KOPT-K1 (cell line): ENCODE results near the gene RHOF.

Experiments used
- H3K27ac ChIP-seq: fragments of 200-600 bp; sonication (generic); 2 replicates; pipeline ENCODE4 v1.5.1; 2016; ENCODE audit warnings: antibody characterized with exemption, mild to moderate bottlenecking, low read depth, low read length; ENCODE audit not compliant: poor library complexity, severe bottlenecking
- H3K36me3 ChIP-seq: fragments of 200-600 bp; sonication (generic); 2 replicates; pipeline ENCODE4 v1.5.1; 2017; ENCODE audit warnings: antibody characterized with exemption, mild to moderate bottlenecking, low read length, moderate library complexity; ENCODE audit not compliant: insufficient read depth
- H3K9me3 ChIP-seq: fragments of 200-600 bp; sonication (generic); 2 replicates; pipeline ENCODE4 v1.5.1; 2017; ENCODE audit warnings: antibody characterized with exemption, low read length, mild to moderate bottlenecking; ENCODE audit not compliant: insufficient read depth, poor library complexity, severe bottlenecking

The RHOF gene

GRCh38 chr12:121802485-121802842 lies 9.0 kb upstream of the RHOF start:
- peak overlapping the region; percentile 98 for H3K27ac ChIP-seq
- H3K9me3 ChIP-seq: no peaks in the 10 kb centered on the region
- peaks cover 37% of the 10 kb centered on the region for H3K36me3 ChIP-seq

GRCh38 chr12:121801595-121802484 lies 8.4 kb upstream of the RHOF start:
- H3K9me3 ChIP-seq: no peaks in the 10 kb centered on the region

DNA sequence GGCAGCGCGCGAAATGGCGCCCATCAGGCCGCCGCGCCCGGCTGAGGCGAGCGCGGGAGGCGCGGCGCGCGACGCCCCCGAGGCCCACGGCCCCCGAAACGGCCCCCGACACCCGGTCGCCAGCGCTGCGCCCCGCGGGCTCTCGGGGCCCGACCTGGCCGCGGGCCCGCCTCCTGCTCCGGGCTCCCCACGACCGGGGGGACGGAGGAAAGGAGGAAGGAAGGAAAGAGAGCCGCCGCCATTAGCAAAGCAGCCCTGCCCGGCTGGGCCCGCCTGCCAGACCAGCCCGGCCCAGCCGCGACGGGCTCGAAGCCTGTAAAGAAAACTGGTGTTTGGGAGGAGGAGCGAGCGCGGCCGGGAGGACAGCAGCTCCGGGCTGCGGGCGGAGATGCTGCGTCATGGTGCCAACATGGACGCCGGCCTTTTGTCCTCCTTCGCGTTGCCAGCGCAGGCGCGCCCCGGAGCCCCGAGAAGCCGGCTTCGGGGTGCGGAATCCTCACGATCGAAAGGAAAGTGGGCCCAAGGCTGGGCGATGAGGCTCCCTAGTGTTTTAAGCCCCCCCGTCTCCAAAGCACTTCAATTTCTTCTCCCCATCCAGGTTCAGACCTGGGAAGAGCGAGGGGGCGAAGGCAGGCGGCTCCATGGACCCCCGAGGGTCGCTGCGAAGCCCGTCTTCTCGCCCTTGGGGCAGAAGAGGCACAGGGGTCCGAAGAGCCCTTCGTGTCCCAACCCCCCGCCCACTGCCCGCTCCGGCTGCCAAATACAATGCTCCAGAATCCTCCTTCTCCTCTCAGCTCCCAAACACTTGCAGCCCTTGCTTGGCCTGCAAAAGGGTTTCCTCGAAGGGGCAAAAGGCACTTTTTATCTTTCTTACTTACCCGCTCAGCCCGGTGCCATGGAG lies 7.5 kb upstream of the RHOF start:
- no peaks in the 10 kb centered on the region for H3K9me3 ChIP-seq
- H3K27ac ChIP-seq: peak overlapping the region; percentile 98
- H3K36me3 ChIP-seq: peaks cover 36% of the 10 kb centered on the region

More at GRCh38 chr12:121801595-121802484, 8.4 kb upstream of the RHOF start:
- H3K27ac ChIP-seq: peak overlapping the region; percentile 98
- H3K36me3 ChIP-seq: peaks cover 37% of the 10 kb centered on the region

- Histone ChIP-seq H3K9me3 (no peaks in the 10 kb centered on the region), H3K27ac (peak overlapping the region; percentile 98), H3K36me3 (peaks cover 42% of the 10 kb centered on the region)
Measured at GRCh38 chr12:121799842-121800693, 6.6 kb upstream of the RHOF start.

DNA sequence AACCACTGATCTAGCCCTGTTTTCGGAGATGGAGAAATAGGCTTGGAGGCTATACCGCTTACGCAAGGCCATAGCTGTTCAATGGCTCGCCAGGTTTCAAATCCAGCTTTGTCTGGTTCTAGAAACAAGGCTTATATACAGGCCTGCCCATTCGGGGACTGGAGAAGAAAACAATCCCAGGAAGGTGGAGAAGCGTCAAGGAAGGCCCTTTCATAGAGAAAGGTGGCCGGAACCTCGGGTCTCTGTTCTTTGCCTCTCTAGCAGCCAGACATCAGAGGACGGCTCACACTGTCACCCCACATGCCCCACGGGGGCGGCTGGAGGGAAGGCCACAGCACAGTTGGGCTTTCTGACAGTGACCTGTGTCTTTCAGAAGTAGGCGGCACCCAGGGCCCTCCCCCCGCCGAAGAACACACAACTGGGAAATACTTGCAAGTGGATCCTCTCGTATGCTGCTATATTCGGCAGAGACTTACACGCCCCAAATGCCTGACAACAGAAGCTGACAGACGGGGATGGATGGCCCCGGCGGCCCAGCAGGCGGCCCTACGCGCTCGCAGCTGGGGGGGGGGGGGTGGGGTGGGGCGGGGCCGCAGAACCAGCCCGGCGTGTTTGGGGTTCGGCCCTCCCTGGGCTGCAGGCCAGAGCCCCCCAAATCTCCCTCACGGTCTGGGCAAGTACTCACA lies 5.8 kb upstream of the RHOF start:
- H3K9me3 ChIP-seq: no peaks in the 10 kb centered on the region
- H3K27ac ChIP-seq: peak overlapping the region; percentile 98
- peaks cover 42% of the 10 kb centered on the region for H3K36me3 ChIP-seq

- Histone ChIP-seq H3K27ac (peak overlapping the region; percentile 98), H3K9me3 (no peaks in the 10 kb centered on the region), H3K36me3 (peaks cover 42% of the 10 kb centered on the region)
Measured at GRCh38 chr12:121798787-121799155, 5.3 kb upstream of the RHOF start.

DNA sequence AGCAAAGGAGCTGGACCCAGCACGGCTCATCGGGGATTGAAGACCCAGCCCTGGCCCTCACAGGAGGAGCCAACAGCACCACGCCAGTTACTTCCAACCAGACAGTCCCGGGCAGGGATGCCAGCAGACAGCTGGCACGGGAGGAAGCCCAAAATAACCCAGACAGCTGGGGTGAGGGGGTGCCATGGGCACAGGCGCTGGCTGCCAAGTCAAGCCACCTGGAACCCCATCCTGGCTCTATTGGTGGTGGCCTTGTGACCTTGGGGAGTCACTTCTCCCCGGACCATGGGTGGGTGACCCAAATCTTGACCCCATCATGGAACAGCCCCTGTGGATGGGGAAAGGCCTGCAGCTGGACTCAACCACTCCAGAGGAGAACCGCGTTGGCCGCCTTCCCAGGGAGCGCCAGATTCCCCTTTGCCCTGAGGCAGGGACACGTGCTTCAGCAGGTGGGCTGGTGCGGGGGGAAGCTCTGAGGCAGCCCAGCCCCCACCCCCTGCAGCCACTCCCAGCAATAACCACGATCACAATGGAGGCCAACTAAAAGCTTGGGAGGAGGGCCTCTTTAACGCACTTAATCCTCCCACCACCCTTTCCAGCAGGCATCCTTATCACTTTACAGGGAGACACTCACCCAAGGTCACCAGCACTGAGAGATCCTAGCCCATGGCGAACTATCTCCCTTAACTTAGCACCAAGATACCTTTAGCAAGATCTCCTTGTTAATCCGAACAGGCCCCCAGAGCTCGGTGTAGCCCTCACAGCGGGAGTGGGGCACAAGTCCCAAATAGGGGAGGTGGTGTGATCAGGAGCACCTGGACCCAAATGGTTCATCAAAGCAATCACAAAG lies 4.7 kb upstream of the RHOF start:
- Histone ChIP-seq H3K27ac (peak overlapping the region; percentile 98), H3K36me3 (peaks cover 42% of the 10 kb centered on the region)

GRCh38 chr12:121796855-121797751 lies 3.6 kb upstream of the RHOF start:
- Histone ChIP-seq H3K36me3 (peaks cover 42% of the 10 kb centered on the region), H3K27ac (no peak overlapping the region), H3K9me3 (no peaks in the 10 kb centered on the region)

More for the DNA sequence above, 4.7 kb upstream of the RHOF start:
- no peaks in the 10 kb centered on the region for H3K9me3 ChIP-seq

GRCh38 chr12:121795034-121795968 lies 1.8 kb upstream of the RHOF start:
- Histone ChIP-seq H3K9me3 (no peaks in the 10 kb centered on the region), H3K36me3 (peaks cover 42% of the 10 kb centered on the region), H3K27ac (peak overlapping the region; percentile 95)

GRCh38 chr12:121794534-121795033 lies 1.1 kb upstream of the RHOF start:
- H3K27ac ChIP-seq: peak overlapping the region; percentile 95
- H3K36me3 ChIP-seq: peaks cover 42% of the 10 kb centered on the region
- no peaks in the 10 kb centered on the region for H3K9me3 ChIP-seq

- Histone ChIP-seq H3K27ac (peak overlapping the region; percentile 95), H3K9me3 (no peaks in the 10 kb centered on the region), H3K36me3 (peaks cover 39% of the 10 kb centered on the region)
Measured at GRCh38 chr12:121793838-121794533, 498 bp upstream of the RHOF start.
